Osteoblast (primary cell): ENCODE data around the gene CNKSR1. TPM values are rescaled to one million over a fixed set of nuclear protein-coding genes. Genes with fewer than 3 reads are reported as not detected.

Experiments used
- DNase-seq: peaks from one replicate; pipeline ENCODE4 v3.0.0; 2011; ENCODE audit warnings: low spot score, mixed read lengths; ENCODE audit not compliant: insufficient read length; ENCODE audit errors: missing footprints
- H2AFZ ChIP-seq: 2 replicates; pipeline ENCODE4 v1.6.0; 2011; ENCODE audit warnings: mild to moderate bottlenecking, low read length
- H3K27ac ChIP-seq: 2 replicates; pipeline ENCODE4 v1.5.1; 2011; ENCODE audit warnings: mild to moderate bottlenecking, low read depth, low read length, moderate library complexity
- H3K27me3 ChIP-seq: 2 replicates; pipeline ENCODE4 v1.6.0; 2012; ENCODE audit warnings: mild to moderate bottlenecking, control low read depth, inconsistent platforms, low read length, moderate library complexity; ENCODE audit not compliant: insufficient read depth
- H3K36me3 ChIP-seq: 2 replicates; pipeline ENCODE4 v1.5.1; 2011; ENCODE audit warnings: mild to moderate bottlenecking, low read length, control low read depth, moderate library complexity; ENCODE audit not compliant: insufficient read depth
- H3K4me1 ChIP-seq: 2 replicates; pipeline ENCODE4 v1.5.1; 2011; ENCODE audit warnings: mild to moderate bottlenecking, low read length, control low read depth, moderate library complexity; ENCODE audit not compliant: insufficient read depth
- H3K4me2 ChIP-seq: 2 replicates; pipeline ENCODE4 v1.6.0; 2011; ENCODE audit warnings: mild to moderate bottlenecking, low read length; ENCODE audit not compliant: insufficient read depth
- H3K4me3 ChIP-seq: fragments of 200-600 bp; sonication (generic); 3 replicates; pipeline ENCODE4 v1.5.1; 2012; ENCODE audit warnings: mild to moderate bottlenecking, low read length, inconsistent platforms; ENCODE audit not compliant: insufficient read depth
- H3K79me2 ChIP-seq: 2 replicates; pipeline ENCODE4 v1.6.0; 2012; ENCODE audit warnings: mild to moderate bottlenecking, low read length, control low read depth, inconsistent platforms; ENCODE audit not compliant: insufficient read depth
- H3K9me3 ChIP-seq: 2 replicates; pipeline ENCODE4 v1.5.1; 2011; ENCODE audit warnings: low read depth, low read length, control low read depth
- H4K20me1 ChIP-seq: 2 replicates; pipeline ENCODE4 v1.6.0; 2012; ENCODE audit warnings: mild to moderate bottlenecking, low read length, control low read depth; ENCODE audit not compliant: insufficient read depth
- CTCF ChIP-seq: IDR thresholded peaks from 2 replicates; pipeline ENCODE4 v1.5.1; 2011; ENCODE audit warnings: mild to moderate bottlenecking, low read depth, low read length, moderate library complexity; ENCODE audit errors: extremely low read depth
- total RNA-seq: library from RNA; depleted of rRNA; stranded (reverse); fragments of >200 nt; gene quantifications from 2 replicates; pipeline ENCODE4 v1.2.3, GENCODE V29; 2012

Gene CNKSR1
- total RNA-seq, 1 donor: under 0.01 TPM

- Histone ChIP-seq H3K79me2 (peaks cover 44% of the 10 kb centered on the region), H4K20me1 (no peaks in the 10 kb centered on the region), H2AFZ (peak within 1 kb of the TSS; percentile 97), H3K27me3 (no peaks in the 10 kb centered on the region), H3K4me3 (peak within 1 kb of the TSS; percentile 92), H3K27ac (peak within 1 kb of the TSS; percentile 79), H3K9me3 (no peaks in the 10 kb centered on the region), H3K4me1 (peaks cover 19% of the 10 kb centered on the region), H3K36me3 (no peaks in the 10 kb centered on the region), H3K4me2 (peak within 1 kb of the TSS; percentile 87)
- DNase-seq: peak; percentile 99
- TF ChIP-seq CTCF: peak; percentile 75
Measured at GRCh38 chr1:26233903-26234643, 56.8 kb downstream of the CNKSR1 start, which contains the start of gene CEP85. Gene CEP85, plus strand, starts transcription at chr1:26234200. Its CDS starts 5,584 bp downstream, at chr1:26239784.

- no peaks in the 10 kb centered on the region for H3K9me3 ChIP-seq
- TF ChIP-seq CTCF: no peak
- peak overlapping the region; percentile 97 for H2AFZ ChIP-seq
- H4K20me1 ChIP-seq: no peaks in the 10 kb centered on the region
- H3K36me3 ChIP-seq: no peaks in the 10 kb centered on the region
- peak overlapping the region; percentile 87 for H3K4me2 ChIP-seq
- no peaks in the 10 kb centered on the region for H3K27me3 ChIP-seq
- H3K79me2 ChIP-seq: peaks cover 52% of the 10 kb centered on the region
- peak; percentile 80 for DNase-seq
- H3K27ac ChIP-seq: peak overlapping the region; percentile 79
- H3K4me3 ChIP-seq: peak overlapping the region; percentile 92
- peaks cover 24% of the 10 kb centered on the region for H3K4me1 ChIP-seq
Measured at GRCh38 chr1:26234644-26235370, 57.5 kb downstream of the CNKSR1 start.

GRCh38 chr1:26237230-26237966 is 60.1 kb downstream of the CNKSR1 start:
- H3K36me3 ChIP-seq: no peaks in the 10 kb centered on the region
- H3K27ac ChIP-seq: no peak overlapping the region
- H3K27me3 ChIP-seq: no peaks in the 10 kb centered on the region
- no peaks in the 10 kb centered on the region for H3K9me3 ChIP-seq
- H3K4me3 ChIP-seq: peak overlapping the region; percentile 16
- H3K79me2 ChIP-seq: peaks cover 65% of the 10 kb centered on the region
- peak; percentile 73 for DNase-seq
- no peaks in the 10 kb centered on the region for H4K20me1 ChIP-seq
- TF ChIP-seq CTCF: no peak
- H2AFZ ChIP-seq: peak overlapping the region; percentile 48
- peak overlapping the region; percentile 62 for H3K4me2 ChIP-seq
- peaks cover 30% of the 10 kb centered on the region for H3K4me1 ChIP-seq

Other genes starting within 250 kb of the CNKSR1 start
- 6.5 and 6.9 TPM in 2 replicates for gene PAFAH2, start 179.4 kb upstream of the CNKSR1 start, total RNA-seq
- gene EXTL1, start 155.7 kb upstream of the CNKSR1 start, total RNA-seq: 1.4 and 3.2 TPM in 2 replicates
- not detected in 2 replicates for gene SLC30A2, start 131.4 kb upstream of the CNKSR1 start, total RNA-seq
- gene TRIM63, start 109.9 kb upstream of the CNKSR1 start, total RNA-seq: under 0.01 and 0.36 TPM in 2 replicates
- 6.5 TPM in 2 replicates for gene PDIK1L, start 65.7 kb upstream of the CNKSR1 start, total RNA-seq
- not detected in 2 replicates for gene FAM110D, start 18.4 kb upstream of the CNKSR1 start, total RNA-seq
- gene C1orf232, start 8.5 kb upstream of the CNKSR1 start, total RNA-seq: not detected in 2 replicates
- 21.2 and 29.0 TPM in 2 replicates for gene ZNF593, start 7.6 kb upstream of the CNKSR1 start, total RNA-seq
- not detected in 2 replicates for gene ZNF593OS, start 5.7 kb upstream of the CNKSR1 start, total RNA-seq
- not detected in 2 replicates for gene CATSPER4, start 13.1 kb downstream of the CNKSR1 start, total RNA-seq
- gene CEP85, start 56.7 kb downstream of the CNKSR1 start, total RNA-seq: 8.0 and 9.1 TPM in 2 replicates
- 29.2 and 30.8 TPM in 2 replicates for gene SH3BGRL3, start 102.6 kb downstream of the CNKSR1 start, total RNA-seq
- gene UBXN11, start 129.1 kb downstream of the CNKSR1 start, total RNA-seq: 5.8 and 6.2 TPM in 2 replicates
- not detected in 2 replicates for gene CD52, start 140.5 kb downstream of the CNKSR1 start, total RNA-seq
- gene CRYBG2, start 176.6 kb downstream of the CNKSR1 start, total RNA-seq: not detected in 2 replicates
- gene ZNF683, start 195.3 kb downstream of the CNKSR1 start, total RNA-seq: not detected in 2 replicates
- not detected in 2 replicates for gene LIN28A, start 233.3 kb downstream of the CNKSR1 start, total RNA-seq